HT1080 (cell line): ENCODE data around the gene TRO. TPM values are rescaled to one million over a fixed set of nuclear protein-coding genes. Genes with fewer than 3 reads are reported as not detected.

Source experiments
- DNase-seq: peaks from one replicate; pipeline ENCODE4 v3.0.0-alpha.2; 2015; ENCODE audit warnings: low read depth
- polyA plus RNA-seq, 2 experiments: library from polyadenylated mRNA; depleted of rRNA; stranded (reverse); fragments of >200 nt; gene quantifications; 2 replicates each; pipeline ENCODE4 v1.2.3, GENCODE V29; 2015
- total RNA-seq: library from RNA; depleted of rRNA; stranded (reverse); fragments of >200 nt; shearing (Covaris generic); gene quantifications from 2 replicates; pipeline ENCODE4 v1.2.3, GENCODE V29; 2014; rRNA removed

Gene TRO
- total RNA-seq: 4.6 and 7.4 TPM in 2 replicates
- polyA plus RNA-seq (2015; cell fraction: cytosol; rRNA removed): 0.90 and 1.7 TPM in 2 replicates
- 13.6 and 14.5 TPM in 2 replicates for polyA plus RNA-seq (2015; cell fraction: nucleus; rRNA removed)

GRCh38 chrX:54920610-54921426, at the start of gene TRO:
TSS of gene TRO (plus strand) at chrX:54920824. CDS start at chrX:54922247, 1,423 bp downstream.
- no peak for DNase-seq

DNA sequence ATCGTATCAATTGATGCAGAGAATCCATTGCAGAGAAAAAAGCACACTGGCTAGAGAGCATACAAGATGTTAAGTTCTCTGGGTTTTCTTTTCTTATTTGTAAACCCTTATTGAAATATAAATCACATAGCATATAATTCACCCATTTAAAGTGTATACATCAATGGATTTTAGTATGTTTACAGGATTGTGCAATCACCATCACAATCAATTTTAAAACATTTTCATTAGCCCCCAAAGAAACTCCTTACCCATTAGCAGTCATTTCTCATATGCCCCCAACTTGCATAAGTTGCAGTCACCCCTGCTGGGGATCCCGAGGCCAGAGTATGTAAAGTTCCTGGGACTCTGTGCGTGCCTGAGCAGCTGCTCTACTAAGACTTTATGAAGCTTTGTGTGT, 34.9 kb upstream of the TRO start:
- no peak for DNase-seq

GRCh38 chrX:54891573-54891972, 29.1 kb upstream of the TRO start:
- peak; percentile 35 for DNase-seq

GRCh38 chrX:54894159-54894558, 26.5 kb upstream of the TRO start:
- DNase-seq: no peak

DNA sequence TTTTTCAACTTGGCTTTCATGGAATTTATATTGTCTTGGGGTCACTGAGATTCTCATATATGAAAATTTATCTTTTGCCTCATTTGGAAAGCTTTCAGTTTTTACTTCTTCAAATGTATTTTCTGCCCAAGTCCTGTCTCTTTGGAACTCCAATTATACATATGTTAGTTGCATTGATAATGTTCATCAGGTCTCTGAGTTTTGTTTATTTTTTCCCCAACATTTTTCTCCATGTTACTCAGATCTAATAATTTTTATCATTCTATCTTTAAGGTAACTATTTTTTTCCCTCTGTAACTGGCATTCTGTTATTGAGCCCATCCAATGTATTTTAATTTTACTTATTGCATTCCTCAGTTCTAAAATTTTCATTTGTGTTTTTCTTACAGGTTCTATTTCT, 10.7 kb upstream of the TRO start:
- no peak for DNase-seq

DNA sequence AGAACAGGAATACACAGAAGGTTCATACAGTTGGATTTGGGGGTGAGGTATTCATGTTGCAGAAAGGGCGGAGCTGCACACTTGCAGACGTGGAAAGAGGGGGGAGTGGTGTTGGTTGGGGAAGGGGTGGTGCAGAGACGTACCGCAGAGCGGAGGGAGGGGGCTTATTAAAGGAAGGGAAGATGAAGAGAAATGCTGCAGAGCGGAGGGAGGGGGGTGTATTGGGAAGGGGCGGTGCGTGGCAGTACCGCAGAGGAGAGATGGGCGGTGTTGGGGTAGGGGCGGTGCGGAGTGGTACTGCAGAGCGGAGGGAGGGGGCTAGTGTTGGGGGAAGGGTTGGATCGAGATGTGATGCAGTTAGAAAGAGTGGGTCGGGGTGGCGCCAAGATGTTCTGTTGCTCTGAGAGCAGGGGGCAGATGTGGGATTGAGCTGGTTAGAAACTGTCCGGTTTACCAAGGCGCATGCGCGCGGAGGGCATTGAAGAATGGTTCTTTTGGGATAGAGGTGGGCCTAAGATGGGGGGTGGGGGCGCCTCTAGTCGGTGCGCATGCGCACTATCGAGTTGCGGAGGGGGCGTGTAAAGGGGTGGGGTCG, 900 bp downstream of the TRO start:
- DNase-seq: peak; percentile 51

DNA sequence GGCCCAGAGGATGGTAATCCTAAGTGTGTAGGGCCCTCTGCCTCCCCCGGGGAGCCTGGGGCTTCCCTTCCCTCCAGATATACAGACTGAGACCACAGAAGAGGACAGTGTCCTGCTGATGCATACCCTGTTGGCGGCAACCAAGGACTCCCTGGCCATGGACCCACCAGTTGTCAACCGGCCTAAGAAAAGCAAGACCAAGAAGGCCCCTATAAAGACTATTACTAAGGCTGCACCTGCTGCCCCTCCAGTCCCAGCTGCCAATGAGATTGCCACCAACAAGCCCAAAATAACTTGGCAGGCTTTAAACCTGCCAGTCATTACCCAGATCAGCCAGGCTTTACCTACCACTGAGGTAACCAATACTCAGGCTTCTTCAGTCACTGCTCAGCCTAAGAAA, 1.9 kb downstream of the TRO start:
- DNase-seq: no peak

- DNase-seq: no peak
Observed at GRCh38 chrX:54923376-54923775, 2.8 kb downstream of the TRO start.

GRCh38 chrX:54926978-54927377, 6.4 kb downstream of the TRO start:
- peak; percentile 0 for DNase-seq

GRCh38 chrX:54928876-54929275, 8.3 kb downstream of the TRO start:
- no peak for DNase-seq

DNA sequence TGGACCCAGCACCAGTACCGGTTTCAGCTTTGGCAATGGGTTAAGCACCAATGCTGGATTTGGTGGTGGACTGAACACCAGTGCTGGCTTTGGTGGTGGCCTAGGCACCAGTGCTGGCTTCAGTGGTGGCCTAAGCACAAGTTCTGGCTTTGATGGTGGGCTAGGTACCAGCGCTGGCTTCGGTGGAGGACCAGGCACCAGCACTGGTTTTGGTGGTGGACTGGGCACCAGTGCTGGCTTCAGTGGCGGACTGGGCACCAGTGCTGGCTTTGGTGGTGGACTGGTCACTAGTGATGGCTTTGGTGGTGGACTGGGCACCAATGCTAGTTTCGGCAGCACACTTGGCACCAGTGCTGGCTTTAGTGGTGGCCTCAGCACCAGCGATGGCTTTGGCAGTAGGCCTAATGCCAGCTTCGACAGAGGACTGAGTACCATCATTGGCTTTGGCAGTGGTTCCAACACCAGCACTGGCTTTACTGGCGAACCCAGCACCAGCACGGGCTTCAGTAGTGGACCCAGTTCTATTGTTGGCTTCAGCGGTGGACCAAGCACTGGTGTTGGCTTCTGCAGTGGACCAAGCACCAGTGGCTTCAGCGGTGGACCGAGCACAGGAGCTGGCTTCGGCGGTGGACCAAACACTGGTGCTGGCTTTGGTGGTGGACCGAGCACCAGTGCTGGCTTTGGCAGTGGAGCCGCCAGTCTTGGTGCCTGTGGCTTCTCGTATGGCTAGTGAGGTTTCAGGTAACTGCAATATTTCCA, 9.8 kb downstream of the TRO start:
- DNase-seq: no peak

DNA sequence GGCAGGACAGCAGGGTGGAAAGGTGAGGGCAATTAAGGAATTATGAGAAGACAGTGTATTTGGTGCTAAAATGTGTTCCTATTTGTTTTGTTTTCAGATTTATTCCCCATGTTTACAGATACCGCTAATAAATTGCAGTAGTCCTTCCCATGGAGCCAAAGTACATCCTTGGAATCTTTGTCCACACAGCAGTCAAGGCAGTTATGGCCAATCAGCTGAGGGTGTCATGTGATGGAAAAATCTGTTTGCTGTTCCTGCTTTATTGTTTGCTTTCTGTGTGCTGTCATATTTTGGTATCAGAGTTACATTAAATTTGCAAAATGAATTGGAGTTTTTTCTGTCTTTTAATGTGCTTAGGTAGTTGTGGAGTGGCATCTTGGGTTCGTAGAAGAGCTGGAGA, 10.5 kb downstream of the TRO start:
- no peak for DNase-seq

- DNase-seq: no peak
Observed at GRCh38 chrX:54933150-54933826, 12.7 kb downstream of the TRO start.

DNA sequence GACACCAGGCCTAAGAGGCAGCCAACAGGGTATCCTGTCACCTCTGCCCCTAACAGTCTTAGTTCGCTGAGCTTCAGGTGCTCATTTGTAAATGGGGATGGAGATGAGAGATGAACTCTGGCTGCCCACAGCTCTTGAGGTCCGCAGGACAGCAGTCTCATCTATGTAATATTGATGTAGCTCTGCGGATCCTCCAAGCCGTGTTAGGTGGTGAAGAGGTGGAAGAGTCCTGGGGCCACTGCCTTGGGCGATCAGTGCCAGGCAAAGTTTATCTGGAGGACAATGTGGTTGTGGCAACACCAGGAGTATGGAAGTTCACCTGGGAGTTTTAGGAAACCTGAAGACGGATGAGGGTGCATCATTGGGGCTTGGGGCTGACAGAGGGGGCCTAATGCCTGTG, 13.4 kb downstream of the TRO start:
- no peak for DNase-seq

- DNase-seq: no peak
Observed at GRCh38 chrX:54934890-54935289, 14.3 kb downstream of the TRO start.

DNA sequence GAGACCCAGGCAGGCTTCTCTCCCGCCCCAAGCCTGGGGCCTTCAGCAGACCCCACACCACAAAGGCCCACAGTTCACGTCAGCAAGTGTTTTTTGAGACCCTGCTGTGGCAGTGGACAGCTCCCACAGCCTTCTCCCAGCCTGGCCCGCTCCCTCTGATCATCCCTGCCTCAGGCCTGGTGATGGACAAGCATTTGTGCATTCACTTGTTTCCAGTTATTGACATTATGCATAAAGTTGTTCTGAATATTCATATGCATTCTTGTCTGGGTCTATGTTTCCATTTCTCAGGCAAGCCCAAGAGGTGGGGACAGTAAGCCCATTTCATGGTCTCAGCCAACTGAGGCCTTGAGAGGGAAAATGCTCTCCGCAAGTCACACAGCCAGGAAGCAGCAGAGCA, 14.7 kb downstream of the TRO start:
- DNase-seq: no peak

DNA sequence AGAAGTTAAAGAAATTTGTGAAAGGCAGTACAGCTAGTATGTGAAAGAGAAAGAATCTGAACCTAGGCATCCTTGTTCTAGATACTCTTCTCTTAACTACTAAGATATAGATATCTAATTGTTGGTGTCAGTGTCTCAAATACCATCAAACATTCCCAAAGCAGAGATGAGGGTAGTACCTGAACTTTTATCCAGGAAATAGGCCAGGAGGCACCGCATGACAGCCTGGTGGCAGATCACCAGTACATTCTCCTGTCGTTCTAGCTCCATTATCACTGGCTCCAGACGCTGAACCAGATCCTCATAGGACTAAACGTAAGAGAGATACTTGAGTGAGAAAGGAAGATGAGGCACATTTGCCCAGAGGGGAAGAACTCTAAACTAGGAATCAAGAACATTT, 16.8 kb downstream of the TRO start:
- DNase-seq: no peak

DNA sequence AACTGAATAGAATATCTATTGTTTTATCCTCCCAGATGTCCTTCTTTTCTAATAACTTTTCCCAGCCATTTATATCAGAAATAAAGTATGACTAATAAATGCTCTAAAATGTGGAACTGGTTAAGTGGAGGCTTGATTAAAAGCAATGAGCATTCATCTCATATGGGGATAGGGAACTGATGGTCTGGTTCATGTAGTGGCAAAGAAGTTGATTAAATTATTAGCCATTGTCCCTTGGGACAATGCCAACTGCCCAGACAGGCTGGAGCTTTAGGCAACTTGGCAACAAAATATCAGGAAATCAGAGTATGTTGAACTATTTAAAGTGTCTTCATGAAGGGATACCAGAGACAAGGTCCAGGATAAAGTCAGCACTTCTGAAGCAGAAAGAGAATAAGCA, 24.2 kb downstream of the TRO start:
- no peak for DNase-seq

DNA sequence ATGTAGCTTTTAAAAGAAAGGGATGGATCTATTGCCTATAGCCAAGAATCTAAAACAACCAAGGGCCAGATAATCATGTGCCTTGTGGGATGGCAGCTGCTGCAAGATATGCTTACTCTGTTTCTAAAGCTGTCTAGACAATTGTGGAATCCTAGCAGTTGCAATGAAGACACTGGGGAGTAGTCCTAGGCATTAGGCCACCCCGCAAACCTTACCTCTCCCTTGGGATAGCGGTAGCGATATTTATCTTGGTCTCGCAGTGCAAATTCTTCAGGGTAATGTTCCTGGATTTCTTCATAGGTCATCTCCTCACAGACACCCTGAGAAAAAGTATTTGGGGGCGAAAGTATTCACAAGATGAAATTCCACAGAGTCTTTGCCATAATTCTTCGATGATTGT, 24.6 kb downstream of the TRO start:
- no peak for DNase-seq

DNA sequence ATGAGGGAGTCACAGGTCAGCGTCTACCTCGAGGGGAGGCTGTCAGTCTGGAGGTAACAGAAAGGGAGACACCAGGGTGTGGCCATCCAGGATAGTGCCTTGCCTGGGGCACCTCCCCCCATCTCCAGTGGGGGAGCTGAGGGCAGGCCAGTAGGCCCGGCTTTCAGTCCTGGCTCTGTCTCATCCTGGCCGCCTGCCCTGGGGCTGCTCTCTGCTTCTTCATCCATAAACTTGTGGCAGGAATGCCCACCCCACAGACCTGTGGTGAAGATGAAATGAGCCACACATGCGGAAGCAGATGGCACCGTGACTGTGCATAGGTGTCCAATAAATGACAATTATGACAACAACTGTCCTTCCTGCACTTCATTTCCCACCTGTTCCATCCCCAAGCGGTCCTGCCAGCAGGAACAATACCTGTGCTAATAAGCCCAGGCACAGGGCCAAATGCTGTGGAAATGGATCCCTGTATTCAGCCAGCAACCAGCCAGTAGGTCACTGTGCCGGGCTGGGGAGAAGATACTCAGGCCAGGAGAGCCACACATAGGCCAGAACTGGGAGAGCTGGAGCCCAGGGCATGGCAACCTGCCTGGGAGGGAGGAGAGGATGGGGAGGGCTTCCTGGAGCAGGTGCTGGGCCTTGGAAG, 30.2 kb downstream of the TRO start:
- DNase-seq: no peak

DNA sequence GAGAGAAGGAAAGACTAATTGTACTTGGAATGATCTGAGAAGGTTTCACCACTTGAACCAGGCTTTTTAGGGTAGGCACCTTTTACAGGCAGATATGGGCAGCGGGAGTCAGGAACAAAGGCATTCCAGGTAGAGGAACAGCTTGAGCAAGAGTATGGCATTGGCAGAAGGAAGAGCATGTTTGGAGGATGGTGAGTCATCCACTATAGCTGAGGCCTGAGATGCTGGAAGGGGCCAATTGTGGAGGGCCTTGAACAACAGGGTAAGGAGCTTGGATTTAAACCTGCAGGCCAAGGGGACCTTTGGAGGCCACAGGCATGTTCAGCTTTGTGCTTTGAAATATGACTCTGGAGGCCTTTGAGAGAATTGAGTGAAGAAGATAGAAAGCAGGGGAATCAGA, 41.1 kb downstream of the TRO start:
- DNase-seq: no peak
